NCI-H510A (cell line): Measurements from ENCODE around the gene TRMT44.

Experiments used
- DNase-seq: peaks from one replicate; lab custom pipeline; 2025; lab: John Stamatoyannopoulos, UW

TRMT44 gene, protein sequence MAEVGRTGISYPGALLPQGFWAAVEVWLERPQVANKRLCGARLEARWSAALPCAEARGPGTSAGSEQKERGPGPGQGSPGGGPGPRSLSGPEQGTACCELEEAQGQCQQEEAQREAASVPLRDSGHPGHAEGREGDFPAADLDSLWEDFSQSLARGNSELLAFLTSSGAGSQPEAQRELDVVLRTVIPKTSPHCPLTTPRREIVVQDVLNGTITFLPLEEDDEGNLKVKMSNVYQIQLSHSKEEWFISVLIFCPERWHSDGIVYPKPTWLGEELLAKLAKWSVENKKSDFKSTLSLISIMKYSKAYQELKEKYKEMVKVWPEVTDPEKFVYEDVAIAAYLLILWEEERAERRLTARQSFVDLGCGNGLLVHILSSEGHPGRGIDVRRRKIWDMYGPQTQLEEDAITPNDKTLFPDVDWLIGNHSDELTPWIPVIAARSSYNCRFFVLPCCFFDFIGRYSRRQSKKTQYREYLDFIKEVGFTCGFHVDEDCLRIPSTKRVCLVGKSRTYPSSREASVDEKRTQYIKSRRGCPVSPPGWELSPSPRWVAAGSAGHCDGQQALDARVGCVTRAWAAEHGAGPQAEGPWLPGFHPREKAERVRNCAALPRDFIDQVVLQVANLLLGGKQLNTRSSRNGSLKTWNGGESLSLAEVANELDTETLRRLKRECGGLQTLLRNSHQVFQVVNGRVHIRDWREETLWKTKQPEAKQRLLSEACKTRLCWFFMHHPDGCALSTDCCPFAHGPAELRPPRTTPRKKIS

GRCh38 chr4:8440492-8441311, at the start of gene TRMT44, which contains the start of gene ACOX3:
TRMT44 (plus strand) TSS chr4:8440777; CDS start chr4:8440823, 46 bp downstream.
ACOX3 (minus strand) TSS chr4:8440723; CDS start chr4:8416521, 24,202 bp downstream.
- peak; percentile 22 for DNase-seq

- DNase-seq, result no peak
Measured at GRCh38 chr4:8391071-8391470, 49.5 kb upstream of the TRMT44 start.

DNA sequence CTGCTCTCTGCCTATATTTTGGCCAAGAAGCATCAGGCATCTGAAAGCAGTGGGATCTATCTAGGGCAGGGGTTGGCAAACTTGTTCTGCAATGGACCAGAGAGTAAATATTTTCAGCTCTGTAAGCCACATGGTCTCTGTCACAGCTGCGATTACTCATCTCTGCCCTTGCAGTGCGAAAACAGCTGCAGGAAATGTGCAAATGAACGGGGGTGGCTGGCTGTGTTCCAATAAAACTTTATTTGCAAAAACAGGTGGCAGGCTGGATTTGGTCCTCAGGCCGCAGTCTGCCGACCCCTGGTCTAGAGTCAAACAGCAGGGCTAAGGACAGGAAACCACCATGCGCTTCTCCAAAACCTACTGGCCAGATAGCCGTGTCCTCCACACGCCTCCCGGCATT, 48.6 kb upstream of the TRMT44 start:
- no peak for DNase-seq

DNA sequence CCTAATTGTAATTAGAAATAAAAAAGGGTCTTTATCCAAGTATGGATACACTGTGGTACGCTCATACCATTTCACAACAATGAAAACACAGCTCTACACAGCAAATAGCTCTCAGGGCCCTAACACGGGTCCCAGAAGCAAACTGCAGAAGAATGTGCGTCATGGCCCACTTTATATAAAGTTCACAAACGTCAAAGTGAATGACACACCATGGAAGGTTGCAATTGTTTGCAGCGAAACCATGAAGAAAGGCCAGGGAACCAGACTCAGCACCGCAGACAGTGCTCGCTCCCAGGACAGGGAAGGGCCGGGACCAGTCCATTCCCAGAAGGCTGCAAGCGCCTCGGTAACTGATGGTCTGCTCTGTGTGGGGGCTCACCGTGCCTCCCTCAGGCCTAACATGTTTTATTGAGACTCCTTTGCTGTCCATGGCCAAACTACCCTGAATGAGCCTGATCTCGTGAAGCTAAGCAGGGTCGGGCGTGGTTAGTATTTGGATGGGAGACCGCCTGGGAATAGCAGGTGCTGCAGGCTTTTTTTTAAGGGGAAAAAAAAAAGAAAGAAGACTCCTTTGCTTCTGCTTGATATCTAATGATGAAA, 47.9 kb upstream of the TRMT44 start:
- DNase-seq, result no peak

DNA sequence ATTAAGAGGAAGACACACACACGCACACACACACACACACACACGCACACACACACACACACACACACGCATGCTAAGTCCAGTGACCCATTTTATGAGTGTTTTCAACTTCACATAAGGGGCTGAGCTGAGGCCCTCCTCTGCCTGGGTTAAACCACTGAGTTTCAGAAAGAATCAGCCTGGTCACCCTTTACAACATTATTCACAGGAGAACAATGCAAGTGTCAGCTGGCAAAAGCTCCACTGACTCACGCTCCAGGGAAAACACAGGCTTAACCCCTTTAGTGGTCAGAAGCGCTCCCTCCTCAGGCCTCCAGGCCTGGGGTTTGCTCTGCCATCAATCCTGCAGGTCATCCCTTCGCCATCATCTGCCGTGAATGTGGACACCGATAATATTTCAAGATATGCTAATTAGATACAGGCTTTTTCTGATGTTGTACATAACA, 47.0 kb upstream of the TRMT44 start:
- DNase-seq, result no peak

- DNase-seq, result no peak
Measured at GRCh38 chr4:8394061-8394519, 46.5 kb upstream of the TRMT44 start.

DNA sequence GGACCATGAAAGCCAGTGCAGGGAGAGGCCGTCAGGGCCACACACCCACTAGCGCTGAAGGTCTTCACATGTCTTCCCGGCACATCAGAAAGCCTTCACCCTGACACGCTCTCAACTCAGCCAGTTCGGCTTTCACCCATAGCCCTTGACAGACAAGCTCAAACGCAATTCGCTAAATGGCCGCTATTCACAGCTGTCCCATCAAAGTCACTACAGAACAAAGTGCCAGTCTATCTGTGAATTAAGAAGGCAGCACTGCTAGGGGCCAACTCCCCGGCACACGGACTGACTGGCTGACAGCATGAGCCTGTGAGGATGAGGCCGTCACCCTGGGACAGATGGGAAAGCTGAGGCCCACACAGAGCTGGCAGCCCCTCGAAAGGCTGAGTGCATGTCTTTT, 45.8 kb upstream of the TRMT44 start:
- DNase-seq, result no peak

GRCh38 chr4:8395504-8396296, 44.9 kb upstream of the TRMT44 start:
- no peak for DNase-seq

- DNase-seq, result no peak
Measured at GRCh38 chr4:8396762-8397406, 43.7 kb upstream of the TRMT44 start.

- no peak for DNase-seq
Measured at GRCh38 chr4:8398347-8398746, 42.2 kb upstream of the TRMT44 start.

DNA sequence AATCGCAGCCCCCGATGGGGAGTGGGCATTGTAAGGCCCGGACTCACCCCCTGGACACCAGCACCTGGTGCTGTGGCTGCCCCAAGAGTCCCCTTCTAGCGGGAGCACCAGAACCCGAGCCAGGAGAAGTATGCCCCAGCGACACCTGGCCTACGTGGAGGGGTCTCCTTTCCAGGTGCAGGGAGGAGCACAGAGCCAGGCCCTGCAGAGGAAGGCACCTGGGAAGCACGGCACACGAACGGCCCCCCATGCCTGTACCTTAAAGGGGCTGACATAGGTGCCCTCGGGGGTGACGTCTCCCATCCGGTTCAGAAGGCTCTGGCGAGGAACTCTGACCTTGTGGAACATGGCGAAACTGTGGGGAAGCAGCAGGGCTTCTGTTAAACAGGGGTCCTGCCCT, 41.3 kb upstream of the TRMT44 start:
- DNase-seq, result no peak

GRCh38 chr4:8400632-8401325, 39.8 kb upstream of the TRMT44 start:
- DNase-seq, result no peak

- DNase-seq, result no peak
Measured at GRCh38 chr4:8401665-8402064, 38.9 kb upstream of the TRMT44 start.

GRCh38 chr4:8402181-8402597, 38.4 kb upstream of the TRMT44 start:
- DNase-seq, result no peak

DNA sequence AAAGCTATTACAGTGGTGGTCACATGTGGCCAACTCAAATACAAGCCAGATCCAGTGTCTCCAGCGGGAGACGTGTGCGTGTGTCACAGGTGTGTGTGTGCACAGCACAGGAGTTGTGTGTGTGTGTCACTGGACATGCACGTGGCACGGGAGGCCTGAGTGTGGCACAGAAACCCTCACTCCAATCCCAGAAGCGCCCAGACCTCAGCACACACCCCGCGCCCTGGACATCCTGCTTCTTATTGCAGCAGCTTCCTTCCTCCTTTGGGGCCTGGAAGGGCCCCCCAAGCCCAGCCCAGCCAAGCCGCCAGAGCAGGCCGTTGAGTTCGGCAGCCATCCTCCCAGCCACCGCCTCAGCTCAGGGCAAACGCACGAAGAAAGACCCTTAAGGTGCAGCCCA, 37.9 kb upstream of the TRMT44 start:
- no peak for DNase-seq

DNA sequence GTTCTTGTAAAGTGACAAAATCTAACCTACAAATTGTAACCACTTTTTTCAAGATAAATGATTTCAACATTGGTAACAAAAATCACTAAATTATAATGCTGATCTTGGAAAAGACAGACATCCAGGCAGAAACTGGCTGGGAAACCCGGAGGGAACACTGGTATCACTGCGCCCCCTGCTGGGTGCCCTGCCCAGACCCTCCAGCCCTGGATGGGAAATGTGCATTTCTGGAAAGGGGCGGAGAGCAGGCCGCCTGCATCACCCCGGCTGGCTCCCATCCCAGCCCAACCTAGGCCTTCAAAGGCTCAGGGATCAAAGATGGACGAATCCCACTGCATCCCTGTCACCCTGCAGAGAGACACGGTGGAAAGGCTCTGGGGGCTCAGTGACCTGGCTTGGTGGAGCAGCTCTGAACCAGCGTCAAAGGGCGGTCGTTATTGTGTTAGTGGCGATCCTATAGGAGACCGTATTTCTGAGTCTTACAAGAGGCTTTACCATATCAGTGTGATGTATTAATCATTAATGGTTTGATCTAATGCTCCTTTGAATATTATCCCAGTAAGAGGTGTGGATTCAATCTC, 37.3 kb upstream of the TRMT44 start:
- DNase-seq, result no peak

DNA sequence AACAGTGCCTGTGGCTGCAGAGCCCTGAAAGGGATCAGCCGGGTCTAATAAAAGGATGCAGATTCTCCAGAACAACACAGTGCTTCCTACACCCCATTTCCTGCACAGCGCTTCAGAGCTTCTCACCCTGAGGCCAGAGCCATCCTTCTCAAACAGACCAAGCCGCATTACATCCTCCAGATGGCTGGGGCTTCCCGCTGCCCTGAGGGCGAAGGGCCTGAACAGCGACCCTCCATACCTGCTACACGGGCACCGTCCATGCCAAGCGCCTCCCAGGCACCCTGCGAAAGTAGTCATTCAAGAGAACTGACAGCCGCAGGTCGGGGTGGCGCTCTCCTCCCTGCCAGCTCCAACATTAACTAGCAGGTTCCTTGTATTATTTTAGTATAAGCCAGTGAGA, 36.6 kb upstream of the TRMT44 start:
- DNase-seq, result no peak

- no peak for DNase-seq
Measured at GRCh38 chr4:8404791-8405515, 35.6 kb upstream of the TRMT44 start.

GRCh38 chr4:8405516-8405875, 35.1 kb upstream of the TRMT44 start:
- DNase-seq, result no peak
